ENCODE measurements around the gene TMEM267. TPM values are rescaled to one million over a fixed set of nuclear protein-coding genes. Genes with fewer than 3 reads are reported as not detected.
A peak's percentile ranks its signal among the peaks of the same experiment; 100 is the strongest.

Gene TMEM267
- total RNA-seq, 1 donor from 2014 or later = 9.4 TPM

- no peak overlapping the region for H3K4me3 Mint-ChIP-seq
- peaks cover 35% of the 10 kb centered on the region for H3K9me3 Mint-ChIP-seq
- peaks cover 13% of the 10 kb centered on the region for H3K4me1 Mint-ChIP-seq
- no peak for TF ChIP-seq CTCF (IDR thresholded peaks at IDR 0.05; ENCODE audit: unreplicated experiment)
- no peak for DNase-seq (ENCODE audit: low spot score in 2 of 2, unreplicated experiment in 2 of 2)
- H3K36me3 Mint-ChIP-seq = peaks cover 1% of the 10 kb centered on the region
- H3K27me3 Mint-ChIP-seq (ENCODE audit: low read depth) = no peaks in the 10 kb centered on the region
- H3K27ac Mint-ChIP-seq = no peak overlapping the region
These were observed 46.5 kb downstream of the TMEM267 start for GRCh38 chr5:43437062-43437660.

- no peak overlapping the region for H3K27ac Mint-ChIP-seq
These were observed 50.3 kb downstream of the TMEM267 start for GRCh38 chr5:43433382-43433781.

GRCh38 chr5:43432486-43433375, 50.9 kb downstream of the TMEM267 start:
- H3K4me1 Mint-ChIP-seq = peaks cover 14% of the 10 kb centered on the region
- H3K4me3 Mint-ChIP-seq = no peak overlapping the region
- no peak for TF ChIP-seq CTCF (IDR thresholded peaks at IDR 0.05; ENCODE audit: unreplicated experiment)
- H3K9me3 Mint-ChIP-seq = peaks cover 7% of the 10 kb centered on the region
- no peaks in the 10 kb centered on the region for H3K27me3 Mint-ChIP-seq (ENCODE audit: low read depth)
- H3K27ac Mint-ChIP-seq = peak overlapping the region; percentile 21
- H3K36me3 Mint-ChIP-seq = no peaks in the 10 kb centered on the region
- DNase-seq (ENCODE audit: low spot score in 2 of 2, unreplicated experiment in 2 of 2) = no peak

More at GRCh38 chr5:43433382-43433781, 50.3 kb downstream of the TMEM267 start:
- Mint-ChIP-seq H3K9me3 (peaks cover 12% of the 10 kb centered on the region), H3K36me3 (no peaks in the 10 kb centered on the region), H3K4me1 (peaks cover 14% of the 10 kb centered on the region), H3K27me3 (ENCODE audit: low read depth) (no peaks in the 10 kb centered on the region), H3K4me3 (no peak overlapping the region)
- no peak for TF ChIP-seq CTCF (IDR thresholded peaks at IDR 0.05; ENCODE audit: unreplicated experiment)
- DNase-seq (ENCODE audit: low spot score in 2 of 2, unreplicated experiment in 2 of 2) = no peak

- Mint-ChIP-seq H3K4me3 (no peak overlapping the region), H3K27ac (no peak overlapping the region), H3K9me3 (no peaks in the 10 kb centered on the region), H3K27me3 (ENCODE audit: low read depth) (no peaks in the 10 kb centered on the region), H3K36me3 (no peaks in the 10 kb centered on the region), H3K4me1 (peaks cover 14% of the 10 kb centered on the region)
- no peak for TF ChIP-seq CTCF (IDR thresholded peaks at IDR 0.05; ENCODE audit: unreplicated experiment)
- no peak for DNase-seq (ENCODE audit: low spot score in 2 of 2, unreplicated experiment in 2 of 2)
These were observed 54.0 kb downstream of the TMEM267 start for GRCh38 chr5:43429706-43430105.

- Mint-ChIP-seq H3K4me3 (no peak overlapping the region), H3K27ac (no peak overlapping the region), H3K9me3 (no peaks in the 10 kb centered on the region), H3K4me1 (peaks cover 14% of the 10 kb centered on the region), H3K36me3 (no peaks in the 10 kb centered on the region), H3K27me3 (ENCODE audit: low read depth) (no peaks in the 10 kb centered on the region)
- no peak for TF ChIP-seq CTCF (IDR thresholded peaks at IDR 0.05; ENCODE audit: unreplicated experiment)
- DNase-seq (ENCODE audit: low spot score in 2 of 2, unreplicated experiment in 2 of 2) = no peak
These were observed 54.6 kb downstream of the TMEM267 start for GRCh38 chr5:43429016-43429415.

Data from mesothelial cell of epicardium (in vitro differentiated cells).